HCT116 (cell line): Measurements from ENCODE around the gene ELL3. TPM values are rescaled to one million over a fixed set of nuclear protein-coding genes. Genes with fewer than 3 reads are reported as not detected.

ENCODE experiments used
- ATAC-seq: fragments of 200-7000 bp; cut with Tn5 transposase; 2 replicates; pipeline ENCODE4 v1.9.1; 2020; ENCODE audit warnings: mild to moderate bottlenecking, moderate library complexity
- BruUV-seq: library from RNA; stranded (reverse); fragments of 400-500 nt; replicated peaks from 2 replicates; lab custom pipeline; 2021; lab: Mats Ljungman, UMichigan
- CTCF ChIA-PET: fragments of 300-600 bp; sonication (Branson Sonifier 250); formaldehyde crosslinking; loops from one replicate; lab custom pipeline; 2021; ENCODE audit warnings: antibody characterized with exemption; lab: Charles Lee
- POLR2A ChIA-PET: fragments of 300-600, 350-600 bp; sonication (Branson Sonifier 250); formaldehyde crosslinking; loops from one replicate; lab custom pipeline; 2021; ENCODE audit warnings: antibody characterized with exemption; lab: Charles Lee
- RAD21 ChIA-PET, 2 experiments: fragments of 300-600 bp; sonication (Branson Sonifier 250); formaldehyde crosslinking; loops; one replicate each; lab custom pipeline; 2023; ENCODE audit warnings: low total read pairs in 2 of 2; ENCODE audit not compliant: uncharacterized antibody in 2 of 2, unreplicated experiment in 2 of 2, low non-redundant PET in 1 of 2; lab: Charles Lee
- DNase-seq: peaks from one replicate; pipeline ENCODE4 v3.0.0-alpha.2; 2010; ENCODE audit warnings: low read depth, low spot score
- H2AFZ ChIP-seq: fragments of 200-600 bp; shearing (Covaris generic), sonication (generic); 2 replicates; pipeline ENCODE4 v1.6.1; 2017; ENCODE audit warnings: low read depth, mixed run types, mixed read lengths, antibody characterized with exemption, low read length; ENCODE audit not compliant: poor library complexity, severe bottlenecking
- H3K27ac ChIP-seq: 2 replicates; pipeline ENCODE4 v1.5.1; 2012; ENCODE audit warnings: low read depth, low read length
- H3K27me3 ChIP-seq: fragments of 200-600 bp; sonication (generic); 2 replicates; pipeline ENCODE4 v1.6.1; 2016; ENCODE audit warnings: mixed run types, low read length, mixed read lengths; ENCODE audit not compliant: insufficient read depth
- H3K36me3 ChIP-seq, 2 experiments: fragments of 200-500 bp in 1 of 2; fragments of 200-600 bp in 1 of 2; sonication (Bioruptor generic) in 1 of 2; sonication (generic) in 1 of 2; 2 replicates each; pipeline versions ENCODE4 v1.5.1 to v1.6.1; 2014 to 2016; ENCODE audit warnings: low read length in 2 of 2, inconsistent platforms in 1 of 2, mixed read lengths in 1 of 2, mixed run types in 1 of 2; ENCODE audit not compliant: insufficient read depth in 2 of 2, control insufficient read depth in 1 of 2
- H3K4me1 ChIP-seq, 2 experiments: fragments of 200-600 bp in 1 of 2; sonication (generic) in 1 of 2; 2 replicates each; pipeline versions ENCODE4 v1.5.1 to v1.6.1; 2012 to 2017; ENCODE audit warnings: low read length in 2 of 2, inconsistent platforms in 1 of 2, mild to moderate bottlenecking in 1 of 2, mixed read lengths in 1 of 2, mixed run types in 1 of 2, moderate library complexity in 1 of 2; ENCODE audit not compliant: insufficient read depth in 2 of 2, control insufficient read depth in 1 of 2
- H3K4me2 ChIP-seq: fragments of 200-600 bp; sonication (generic); 2 replicates; pipeline ENCODE4 v1.6.1; 2017; ENCODE audit warnings: mixed run types, low read length, mixed read lengths
- H3K4me3 ChIP-seq, 2 experiments: fragments of 200-600 bp in 1 of 2; sonication (generic) in 1 of 2; replicated peaks in 1 of 2; 2 replicates each; pipeline ENCODE4 v1.5.1; 2011 to 2016; ENCODE audit warnings: low read length in 2 of 2, control low read depth in 1 of 2, low read depth in 1 of 2, mild to moderate bottlenecking in 1 of 2, mixed read lengths in 1 of 2, mixed run types in 1 of 2
- H3K79me2 ChIP-seq: fragments of 200-600 bp; sonication (generic); 2 replicates; pipeline ENCODE4 v1.6.1; 2017; ENCODE audit warnings: mild to moderate bottlenecking, mixed run types, low read length, moderate library complexity, mixed read lengths; ENCODE audit not compliant: insufficient read depth
- H3K9ac ChIP-seq: fragments of 200-600 bp; sonication (generic); 2 replicates; pipeline ENCODE4 v1.6.1; 2016; ENCODE audit warnings: low read length, mixed read lengths
- H3K9me2 ChIP-seq: fragments of 200-600 bp; sonication (generic), shearing (Covaris generic); 2 replicates; pipeline ENCODE4 v1.6.1; 2017; ENCODE audit warnings: mixed run types, mild to moderate bottlenecking, moderate library complexity; ENCODE audit not compliant: insufficient read depth
- H3K9me3 ChIP-seq, 2 experiments: fragments of 200-500 bp in 1 of 2; fragments of 200-600 bp in 1 of 2; sonication (Bioruptor generic) in 1 of 2; sonication (generic) in 1 of 2; 2 replicates each; pipeline ENCODE4 v1.6.1; 2014 to 2017; ENCODE audit warnings: low read length in 2 of 2, mixed read lengths in 2 of 2, inconsistent platforms in 1 of 2, low read depth in 1 of 2, mild to moderate bottlenecking in 1 of 2, mixed run types in 1 of 2, moderate library complexity in 1 of 2; ENCODE audit not compliant: control insufficient read depth in 1 of 2, insufficient read depth in 1 of 2
- H4K20me1 ChIP-seq: fragments of 200-600 bp; sonication (generic), shearing (Covaris generic); 2 replicates; pipeline ENCODE4 v1.6.1; 2017; ENCODE audit warnings: mixed run types, mild to moderate bottlenecking, moderate library complexity; ENCODE audit not compliant: insufficient read depth
- EGR1 ChIP-seq: IDR thresholded peaks from 2 replicates; pipeline ENCODE4 v1.6.1; 2012; ENCODE audit warnings: low read depth
- EZH2phosphoT487 ChIP-seq: fragments of 200-600 bp; IDR thresholded peaks from 2 replicates; pipeline ENCODE4 v1.6.1; 2018; ENCODE audit warnings: antibody characterized with exemption, borderline replicate concordance
- FOSL1 ChIP-seq: IDR thresholded peaks from 2 replicates; pipeline ENCODE4 v1.6.1; 2012; ENCODE audit warnings: low read depth
- POLR2A ChIP-seq: IDR thresholded peaks from 2 replicates; pipeline ENCODE4 v1.7.0; 2011; ENCODE audit warnings: borderline replicate concordance; ENCODE audit not compliant: insufficient read depth, insufficient read length; ENCODE audit errors: extremely low read depth
- POLR2AphosphoS5 ChIP-seq: IDR thresholded peaks from 2 replicates; pipeline ENCODE4 v1.6.1; 2011; ENCODE audit warnings: mild to moderate bottlenecking, low read depth, low read length, moderate library complexity
- RAD21 ChIP-seq: IDR thresholded peaks from 2 replicates; pipeline ENCODE4 v1.6.1; 2012; ENCODE audit warnings: low read depth, mild to moderate bottlenecking
- REST ChIP-seq: IDR thresholded peaks from 2 replicates; pipeline ENCODE4 v1.6.1; 2012; ENCODE audit warnings: low read depth
- SIN3A ChIP-seq: IDR thresholded peaks from 2 replicates; pipeline ENCODE4 v1.6.1; 2012; ENCODE audit warnings: low read depth
- SRF ChIP-seq: IDR thresholded peaks from 2 replicates; pipeline ENCODE4 v1.6.1; 2012; ENCODE audit warnings: low read depth
- ZFX ChIP-seq: fragments of 450-650 bp; IDR thresholded peaks from 2 replicates; pipeline ENCODE4 v1.6.1; 2017
- intact Hi-C: fragments of 100-400 bp; cut with micrococcal nuclease; formaldehyde crosslinking; loops from 2 replicates; pipeline ENCODE4 v1.10.0; 2022
- total RNA-seq: library from RNA; stranded (reverse); gene quantifications from one replicate; pipeline ENCODE4 v1.2.1, GENCODE V29; 2021; ENCODE audit not compliant: unreplicated experiment

ELL3 gene
- total RNA-seq, 1 experiment from 2014 or later: 16.2 TPM

- intact Hi-C loops: no loop called here
- no peak for ATAC-seq
- no peaks in the 10 kb centered on the region for H3K27me3 ChIP-seq
Observed at GRCh38 chr15:43762824-43763223, 13.9 kb downstream of the ELL3 start.

More at GRCh38 chr15:43762824-43763223, 13.9 kb downstream of the ELL3 start:
- Histone ChIP-seq H3K9me2 (no peaks in the 10 kb centered on the region), H3K9me3 (no peaks in the 10 kb centered on the region), H4K20me1 (no peaks in the 10 kb centered on the region), H3K36me3 (peaks cover 51 to 53% of the 10 kb centered on the region in 2 experiments), H3K4me2 (no peak overlapping the region), H3K79me2 (peaks cover 23% of the 10 kb centered on the region), H2AFZ (no peak overlapping the region), H3K27ac (no peak overlapping the region), H3K4me3 (no peak overlapping the region), H3K4me1 (no peaks in the 10 kb centered on the region), H3K9ac (no peak overlapping the region)
- TF ChIP-seq POLR2AphosphoS5: no peak
- no peak for TF ChIP-seq RAD21
- no peak for TF ChIP-seq POLR2A
- TF ChIP-seq EGR1: no peak
- no peak for TF ChIP-seq ZFX
- TF ChIP-seq REST: no peak
- no peak for TF ChIP-seq FOSL1
- no peak for TF ChIP-seq EZH2phosphoT487
- TF ChIP-seq SIN3A: no peak
- no peak for TF ChIP-seq SRF
- POLR2A ChIA-PET: no interaction called here
- BruUV-seq: no TSS peak
- DNase-seq: no peak
- RAD21 ChIA-PET: no interaction called here
- CTCF ChIA-PET: no interaction called here
